Epithelial cell of proximal tubule (primary cell): Measurements from ENCODE around the gene ABCA4. TPM values are rescaled to one million over a fixed set of nuclear protein-coding genes. Genes with fewer than 3 reads are reported as not detected.

Source experiments
- DNase-seq: peaks from one replicate; pipeline ENCODE4 v3.0.0-alpha.2; 2011; ENCODE audit warnings: low read depth
- H3K4me3 ChIP-seq: 2 replicates; pipeline ENCODE4 v1.5.1; 2011; ENCODE audit warnings: low read depth, mild to moderate bottlenecking, low read length
- CTCF ChIP-seq: conservative IDR thresholded peaks from 2 replicates; pipeline ENCODE4 v1.5.1; 2012; ENCODE audit warnings: low read depth, mild to moderate bottlenecking, low read length
- total RNA-seq: library from RNA; depleted of rRNA; stranded (reverse); fragments of >200 nt; gene quantifications from 2 replicates; pipeline ENCODE4 v1.2.3, GENCODE V29; 2015

The ABCA4 gene
- total RNA-seq, 1 donor from 2014 or later, result not detected

GRCh38 chr1:93969371-93969770 lies 151.6 kb downstream of the ABCA4 start:
- no peak for TF ChIP-seq CTCF
- DNase-seq, result no peak
- no peak overlapping the region for H3K4me3 ChIP-seq

- TF ChIP-seq CTCF, result no peak
- no peak overlapping the region for H3K4me3 ChIP-seq
- no peak for DNase-seq
Observed at GRCh38 chr1:93967306-93967705, 153.6 kb downstream of the ABCA4 start.

- no peak for DNase-seq
- H3K4me3 ChIP-seq, result no peak overlapping the region
- no peak for TF ChIP-seq CTCF
Observed at GRCh38 chr1:93965888-93966287, 155.1 kb downstream of the ABCA4 start.

- H3K4me3 ChIP-seq, result no peak overlapping the region
- no peak for TF ChIP-seq CTCF
- no peak for DNase-seq
Observed at GRCh38 chr1:93965256-93965655, 155.7 kb downstream of the ABCA4 start.

GRCh38 chr1:93964777-93965200 lies 156.2 kb downstream of the ABCA4 start:
- DNase-seq, result no peak
- no peak overlapping the region for H3K4me3 ChIP-seq
- no peak for TF ChIP-seq CTCF

- TF ChIP-seq CTCF, result no peak
- H3K4me3 ChIP-seq, result no peak overlapping the region
- DNase-seq, result no peak
Observed at GRCh38 chr1:93964096-93964776, 156.7 kb downstream of the ABCA4 start.

- H3K4me3 ChIP-seq, result peak overlapping the region; percentile 48
- TF ChIP-seq CTCF, result no peak
- peak; percentile 81 for DNase-seq
Observed at GRCh38 chr1:93963585-93963984, 157.4 kb downstream of the ABCA4 start.
